SK-N-SH treated with all-trans-retinoic acid at 6 μM for 48 hours (cell line): ENCODE results near the gene GANC.

ENCODE experiments used
- ATAC-seq: fragments of 200-7000 bp; cut with Tn5 transposase; 3 replicates; pipeline ENCODE4 v1.9.1; 2020; ENCODE audit warnings: mild to moderate bottlenecking, moderate library complexity
- ARNTL ChIP-seq: fragments of 450-650 bp; formaldehyde crosslinking; IDR thresholded peaks from 2 replicates; pipeline ENCODE4 v1.5.0; 2020; ENCODE audit warnings: low read depth, mild to moderate bottlenecking, moderate library complexity, borderline replicate concordance
- BACH2 ChIP-seq: fragments of 250-450 bp; sonication (Bioruptor Pico); IDR thresholded peaks from 2 replicates; pipeline ENCODE4 v1.9.0; 2021; ENCODE audit warnings: mild to moderate bottlenecking, borderline replicate concordance
- CREB5 ChIP-seq: fragments of 250-450 bp; sonication (Bioruptor Pico); IDR thresholded peaks from 2 replicates; pipeline ENCODE4 v1.5.1; 2020; ENCODE audit warnings: low read depth, mild to moderate bottlenecking, moderate library complexity
- CSDC2 ChIP-seq: fragments of 250-450 bp; sonication (Bioruptor Pico); IDR thresholded peaks from 2 replicates; pipeline ENCODE4 v1.5.0; 2020; ENCODE audit warnings: mild to moderate bottlenecking, moderate library complexity
- CSRNP3 ChIP-seq: fragments of 250-450 bp; sonication (Bioruptor Pico); IDR thresholded peaks from 2 replicates; pipeline ENCODE4 v1.5.1; 2021; ENCODE audit warnings: mild to moderate bottlenecking, moderate library complexity
- ESRRG ChIP-seq: fragments of 250-450 bp; sonication (Bioruptor Pico); IDR thresholded peaks from 2 replicates; pipeline ENCODE4 v1.6.1; 2021; ENCODE audit warnings: mild to moderate bottlenecking
- GLIS3 ChIP-seq: fragments of 250-450 bp; sonication (Bioruptor Pico); IDR thresholded peaks from 2 replicates; pipeline ENCODE4 v1.5.0; 2020; ENCODE audit warnings: mild to moderate bottlenecking, moderate library complexity
- ISL1 ChIP-seq: fragments of 250-450 bp; sonication (Bioruptor Pico); IDR thresholded peaks from 2 replicates; pipeline ENCODE4 v2.1.2; 2022; ENCODE audit warnings: mild to moderate bottlenecking, moderate library complexity
- OSR1 ChIP-seq: fragments of 250-450 bp; sonication (Bioruptor Pico); IDR thresholded peaks from 2 replicates; pipeline ENCODE4 v1.8.0; 2022; ENCODE audit warnings: moderate library complexity, mild to moderate bottlenecking, inconsistent platforms
- PATZ1 ChIP-seq: fragments of 250-450 bp; sonication (Bioruptor Pico); IDR thresholded peaks from 2 replicates; pipeline ENCODE4 v1.8.0; 2020; ENCODE audit warnings: mild to moderate bottlenecking, moderate library complexity, borderline replicate concordance
- POU6F1 ChIP-seq: fragments of 250-450 bp; sonication (Bioruptor Pico); IDR thresholded peaks from 2 replicates; pipeline ENCODE4 v1.8.0; 2021; ENCODE audit warnings: low read depth, mild to moderate bottlenecking, moderate library complexity, borderline replicate concordance
- PPARA ChIP-seq: fragments of 250-450 bp; sonication (Bioruptor Pico); IDR thresholded peaks from 2 replicates; pipeline ENCODE4 v1.5.0; 2020; ENCODE audit warnings: mild to moderate bottlenecking, borderline replicate concordance
- RARB ChIP-seq: fragments of 250-450 bp; sonication (Bioruptor Pico); IDR thresholded peaks from 2 replicates; pipeline ENCODE4 v1.8.0; 2021; ENCODE audit warnings: mild to moderate bottlenecking, moderate library complexity
- SNAI2 ChIP-seq: fragments of 250-450 bp; sonication (Bioruptor Pico); IDR thresholded peaks from 2 replicates; pipeline ENCODE4 v1.5.0; 2020; ENCODE audit warnings: mild to moderate bottlenecking, moderate library complexity
- TCF4 ChIP-seq: fragments of 250-450 bp; sonication (Bioruptor Pico); IDR thresholded peaks from 2 replicates; pipeline ENCODE4 v1.8.0; 2021; ENCODE audit warnings: mild to moderate bottlenecking, moderate library complexity, borderline replicate concordance
- TOX ChIP-seq: fragments of 250-450 bp; sonication (Bioruptor Pico); IDR thresholded peaks from 2 replicates; pipeline ENCODE4 v1.8.0; 2021; ENCODE audit warnings: mild to moderate bottlenecking, moderate library complexity, borderline replicate concordance
- TSHZ2 ChIP-seq: fragments of 250-450 bp; sonication (Bioruptor Pico); IDR thresholded peaks from 2 replicates; pipeline ENCODE4 v1.5.0; 2020; ENCODE audit warnings: mild to moderate bottlenecking, moderate library complexity
- ZC3H10 ChIP-seq: fragments of 250-450 bp; sonication (Bioruptor Pico); IDR thresholded peaks from 2 replicates; pipeline ENCODE4 v1.5.1; 2021; ENCODE audit warnings: mild to moderate bottlenecking, moderate library complexity
- ZFP30 ChIP-seq: fragments of 450-650 bp; formaldehyde crosslinking; IDR thresholded peaks from 2 replicates; pipeline ENCODE4 v1.5.0; 2022; ENCODE audit warnings: mild to moderate bottlenecking, moderate library complexity
- ZNF565 ChIP-seq: fragments of 450-650 bp; formaldehyde crosslinking; conservative IDR thresholded peaks from 2 replicates; pipeline ENCODE4 v1.5.0; 2020; ENCODE audit warnings: low read depth, mild to moderate bottlenecking, moderate library complexity
- ZNF70 ChIP-seq: fragments of 450-650 bp; formaldehyde crosslinking; IDR thresholded peaks from 2 replicates; pipeline ENCODE4 v1.5.0; 2020; ENCODE audit warnings: mild to moderate bottlenecking, moderate library complexity
- ZNF8 ChIP-seq: fragments of 450-650 bp; formaldehyde crosslinking; IDR thresholded peaks from 2 replicates; pipeline ENCODE4 v1.5.0; 2020; ENCODE audit warnings: mild to moderate bottlenecking, moderate library complexity

GANC gene

GRCh38 chr15:42378011-42378410 is 105.0 kb downstream of the GANC start:
- no peak for ATAC-seq
- TF ChIP-seq CREB5 (CRISPR knock-in tag) (no peak), PPARA (CRISPR knock-in tag) (no peak), TOX (CRISPR knock-in tag) (no peak), GLIS3 (no peak), ZNF8 (CRISPR knock-in tag) (no peak), ESRRG (no peak)
- TF ChIP-seq, all 23 proteins: peak for 0

GRCh38 chr15:42384597-42384996 is 111.6 kb downstream of the GANC start:
- no peak for ATAC-seq
- TF ChIP-seq ISL1 (CRISPR knock-in tag) (no peak), SNAI2 (no peak), RARB (CRISPR knock-in tag) (no peak), OSR1 (CRISPR knock-in tag) (no peak), ZNF70 (CRISPR knock-in tag) (no peak), ARNTL (CRISPR knock-in tag) (no peak), PATZ1 (CRISPR knock-in tag) (no peak), BACH2 (CRISPR knock-in tag) (no peak), TCF4 (CRISPR knock-in tag) (no peak), CSDC2 (CRISPR knock-in tag) (no peak), ZFP30 (CRISPR knock-in tag) (no peak), POU6F1 (CRISPR knock-in tag) (no peak), ZC3H10 (CRISPR knock-in tag) (no peak), PPARA (CRISPR knock-in tag) (no peak), ESRRG (no peak), CSRNP3 (CRISPR knock-in tag) (no peak), ZNF565 (CRISPR knock-in tag) (no peak), TSHZ2 (CRISPR knock-in tag) (no peak), CREB5 (CRISPR knock-in tag) (no peak)
